NOMO-1 treated with DMSO at 0.1 percent for 48 hours (cell line): Measurements from ENCODE around the gene TRAPPC3.
"Not testable (repeated sequence)": the region's sequence is repeated elsewhere in the genome, so short reads cannot be mapped to it uniquely, and the experiment has no call there.

ENCODE experiments used
- DNase-seq: peaks from one replicate; lab custom pipeline; 2025; ENCODE audit not compliant: unreplicated experiment; lab: John Stamatoyannopoulos, UW

TRAPPC3 gene

GRCh38 chr1:36166938-36167905 is 17.9 kb upstream of the TRAPPC3 start:
- DNase-seq: no peak

DNA sequence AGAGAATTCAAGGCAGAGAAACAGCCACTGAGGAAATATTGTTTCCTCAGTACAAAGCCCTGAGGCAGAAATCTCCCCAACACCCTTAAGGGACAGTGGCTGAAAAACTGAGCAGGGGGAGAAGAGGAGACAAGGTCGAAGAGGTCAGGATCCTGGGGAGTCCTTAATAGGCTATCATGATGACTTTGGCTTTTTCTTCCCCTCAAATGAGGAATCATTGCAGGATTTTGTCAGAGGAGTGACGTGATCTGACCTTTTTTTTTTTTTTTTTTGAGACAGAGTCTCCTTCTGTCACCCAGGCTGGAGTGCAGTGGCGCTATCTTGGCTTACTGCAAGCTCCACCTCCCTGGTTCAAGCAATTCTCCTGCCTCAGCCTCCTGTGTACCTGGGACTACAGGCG is 16.9 kb upstream of the TRAPPC3 start:
- DNase-seq: no peak

GRCh38 chr1:36165145-36165544 is 15.9 kb upstream of the TRAPPC3 start:
- no peak for DNase-seq

- no peak for DNase-seq
Measured at GRCh38 chr1:36164361-36164760, 15.1 kb upstream of the TRAPPC3 start.

DNA sequence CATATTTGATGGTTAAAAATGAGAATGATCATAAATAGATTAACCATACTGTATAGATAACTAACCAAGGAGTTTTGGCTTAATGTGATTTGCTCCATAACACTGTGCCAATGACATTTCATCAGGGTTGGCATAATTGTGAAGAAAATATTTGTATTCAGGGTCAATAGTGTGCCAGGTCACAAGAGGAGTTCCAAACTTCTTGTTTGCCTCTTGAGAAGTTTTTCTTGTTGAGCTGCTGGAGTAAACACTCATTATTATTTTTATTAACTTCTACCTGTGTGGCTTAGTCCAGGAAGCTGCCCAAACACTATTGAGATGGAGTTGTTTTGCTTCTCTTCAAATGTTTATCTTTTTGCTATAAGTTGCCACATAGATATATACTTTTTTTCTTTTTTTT is 14.1 kb upstream of the TRAPPC3 start:
- DNase-seq: no peak

DNA sequence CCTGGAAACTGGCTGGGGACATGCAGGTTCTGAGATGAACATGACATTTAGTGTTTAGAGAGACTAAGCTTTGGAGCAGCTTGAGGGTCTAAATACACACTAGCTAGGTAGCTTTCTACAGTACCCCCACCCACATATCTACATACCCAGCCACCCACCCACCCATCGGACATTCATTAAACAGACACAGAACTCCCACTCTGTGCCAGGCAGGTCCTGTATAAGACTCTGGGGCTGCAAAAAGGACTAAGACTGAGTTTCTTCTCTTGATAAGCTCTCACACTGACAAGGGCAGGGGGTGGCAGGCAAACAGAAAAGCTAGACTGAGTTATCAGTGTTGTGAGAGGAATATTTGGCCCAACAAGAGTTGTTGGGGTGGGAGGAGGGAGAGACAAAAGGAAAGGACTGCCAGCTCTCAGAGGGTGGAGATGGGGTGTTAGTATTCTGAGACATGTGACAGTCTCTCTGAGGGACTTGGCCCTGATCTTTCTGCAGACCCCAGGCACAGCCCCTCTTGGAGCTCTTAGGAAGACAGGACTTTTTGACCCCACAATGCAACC is 13.5 kb upstream of the TRAPPC3 start:
- no peak for DNase-seq

DNA sequence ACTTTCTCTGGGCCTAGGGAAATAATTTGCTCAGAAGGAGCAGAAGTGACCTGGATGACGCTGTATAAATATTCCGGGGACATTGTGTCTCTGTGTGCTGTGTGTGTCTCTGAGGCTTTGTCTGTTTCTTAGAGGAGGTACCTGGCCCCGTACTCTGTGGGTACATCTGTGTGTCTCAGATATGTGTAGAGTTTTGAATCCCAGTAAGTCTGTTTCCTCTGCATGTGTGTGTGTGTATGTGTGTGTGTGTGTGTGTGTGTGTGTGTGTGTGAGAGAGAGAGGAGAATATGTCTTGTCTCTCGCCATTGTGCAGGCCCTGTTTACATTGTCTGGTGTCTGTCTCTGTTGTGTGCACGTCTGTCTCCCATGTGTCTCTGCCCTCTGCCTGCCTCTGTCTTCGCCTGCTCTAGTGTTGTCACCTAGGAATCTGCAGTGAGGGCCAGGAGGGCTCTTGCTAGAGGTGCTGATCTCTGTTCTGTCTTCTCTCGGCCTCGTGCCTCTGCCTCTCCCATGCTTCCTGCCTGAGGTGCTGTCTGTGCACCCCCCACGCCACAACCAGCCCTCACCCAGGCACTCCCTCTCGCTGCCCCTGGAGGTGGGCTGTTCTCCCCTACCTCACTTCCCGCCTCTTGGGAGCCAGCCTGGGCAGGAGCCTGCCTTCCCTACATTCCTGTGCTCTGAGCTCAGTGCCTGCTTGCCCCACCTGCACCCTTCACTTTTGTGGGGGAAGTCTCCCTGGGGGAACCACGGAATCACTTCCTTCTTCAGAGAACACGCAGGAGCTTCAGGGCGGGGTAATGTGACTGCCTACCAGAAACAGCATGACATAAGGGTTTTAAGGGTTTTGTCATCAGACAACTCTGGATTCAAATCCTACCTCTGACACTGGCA is 12.6 kb upstream of the TRAPPC3 start:
- peak; percentile 86 for DNase-seq

GRCh38 chr1:36160949-36161485 is 11.7 kb upstream of the TRAPPC3 start:
- DNase-seq: peak; percentile 62

DNA sequence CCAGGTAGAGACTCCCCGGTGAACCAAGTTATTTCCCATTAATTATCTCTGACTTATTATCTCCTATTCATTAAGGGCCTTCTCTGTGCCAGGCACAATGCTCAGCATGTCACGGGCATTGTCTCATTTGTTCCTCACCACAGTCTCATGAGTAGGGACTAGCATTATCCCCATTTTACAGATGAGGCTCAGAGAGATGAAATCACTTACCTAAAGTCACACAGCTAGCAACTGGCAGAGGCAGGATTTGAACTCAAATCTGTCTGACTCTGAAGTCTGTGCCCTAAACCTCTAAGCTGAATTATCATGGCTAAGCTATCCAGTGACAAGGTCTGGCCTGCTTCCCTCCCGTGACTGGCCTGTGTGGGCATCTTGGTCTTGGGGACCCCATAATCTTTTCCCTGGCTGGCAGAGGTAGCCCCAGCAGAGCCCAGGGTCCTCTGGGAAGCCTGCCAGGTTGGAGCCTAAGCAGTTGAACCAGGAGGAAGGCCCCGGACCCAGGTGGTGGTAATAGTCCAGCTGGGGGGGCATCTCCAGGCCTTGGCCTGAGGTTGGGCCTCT is 11.2 kb upstream of the TRAPPC3 start:
- no peak for DNase-seq

- no peak for DNase-seq
Measured at GRCh38 chr1:36159614-36160387, 10.5 kb upstream of the TRAPPC3 start.

DNA sequence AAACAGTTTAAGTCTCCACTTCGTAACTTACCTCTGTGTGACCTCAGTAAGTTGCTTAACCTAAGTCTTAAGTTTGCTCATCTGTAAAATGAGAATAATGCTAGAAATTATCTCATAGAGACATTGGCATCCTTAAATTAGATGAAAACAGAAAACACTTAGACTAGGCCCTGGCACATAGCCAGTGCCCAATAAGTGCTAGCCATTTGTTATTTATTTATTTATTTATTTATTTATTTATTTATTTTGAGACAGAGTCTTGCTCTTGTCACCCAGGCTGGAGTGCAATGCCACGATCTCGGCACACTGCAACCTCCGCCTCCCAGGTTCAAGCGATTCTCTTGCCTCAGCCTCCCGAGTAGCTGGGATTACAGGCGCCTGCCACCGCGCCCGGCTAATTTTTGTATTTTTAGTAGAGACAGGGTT is 9.6 kb upstream of the TRAPPC3 start:
- not testable (repeated sequence) for DNase-seq

- no peak for DNase-seq
Measured at GRCh38 chr1:36157973-36158826, 8.9 kb upstream of the TRAPPC3 start.

DNA sequence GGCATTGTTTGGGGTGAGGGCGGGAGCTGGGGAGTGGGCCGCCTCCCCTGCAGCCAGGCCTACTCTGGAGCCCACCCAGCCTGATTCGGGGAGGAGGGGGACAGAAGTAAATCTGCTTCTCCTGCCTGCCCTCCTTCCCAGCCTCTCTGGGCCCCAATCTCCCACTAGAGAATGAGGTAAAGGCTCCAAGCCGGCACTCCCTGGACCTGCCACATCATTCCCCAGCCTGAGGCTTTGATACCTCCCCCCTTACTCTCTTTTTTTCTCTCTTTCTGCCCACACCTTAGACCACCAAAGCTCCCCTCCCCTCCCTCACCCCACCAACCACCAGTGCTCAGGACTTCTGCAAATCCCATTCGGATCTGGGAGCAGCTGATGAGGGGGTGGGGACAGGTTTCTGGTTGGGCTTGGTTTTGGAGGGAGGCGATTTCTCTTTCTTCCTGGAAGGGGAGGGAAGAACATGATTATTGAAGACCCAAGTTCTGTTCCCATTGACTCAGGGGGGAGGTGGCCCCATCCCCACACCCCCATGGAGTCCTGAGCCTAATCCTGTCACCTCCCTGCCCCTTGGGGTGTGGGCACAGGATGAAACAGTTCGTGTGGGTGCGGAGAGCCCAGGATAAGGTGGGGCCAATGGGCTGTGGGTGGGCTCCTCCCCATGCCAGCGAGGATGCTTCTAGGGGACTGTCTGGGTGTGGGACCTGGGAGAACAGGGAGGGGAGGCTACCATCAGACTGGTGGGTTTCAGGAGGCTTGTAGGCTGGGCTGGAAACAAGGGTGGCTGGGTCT is 8.0 kb upstream of the TRAPPC3 start:
- DNase-seq: no peak

DNA sequence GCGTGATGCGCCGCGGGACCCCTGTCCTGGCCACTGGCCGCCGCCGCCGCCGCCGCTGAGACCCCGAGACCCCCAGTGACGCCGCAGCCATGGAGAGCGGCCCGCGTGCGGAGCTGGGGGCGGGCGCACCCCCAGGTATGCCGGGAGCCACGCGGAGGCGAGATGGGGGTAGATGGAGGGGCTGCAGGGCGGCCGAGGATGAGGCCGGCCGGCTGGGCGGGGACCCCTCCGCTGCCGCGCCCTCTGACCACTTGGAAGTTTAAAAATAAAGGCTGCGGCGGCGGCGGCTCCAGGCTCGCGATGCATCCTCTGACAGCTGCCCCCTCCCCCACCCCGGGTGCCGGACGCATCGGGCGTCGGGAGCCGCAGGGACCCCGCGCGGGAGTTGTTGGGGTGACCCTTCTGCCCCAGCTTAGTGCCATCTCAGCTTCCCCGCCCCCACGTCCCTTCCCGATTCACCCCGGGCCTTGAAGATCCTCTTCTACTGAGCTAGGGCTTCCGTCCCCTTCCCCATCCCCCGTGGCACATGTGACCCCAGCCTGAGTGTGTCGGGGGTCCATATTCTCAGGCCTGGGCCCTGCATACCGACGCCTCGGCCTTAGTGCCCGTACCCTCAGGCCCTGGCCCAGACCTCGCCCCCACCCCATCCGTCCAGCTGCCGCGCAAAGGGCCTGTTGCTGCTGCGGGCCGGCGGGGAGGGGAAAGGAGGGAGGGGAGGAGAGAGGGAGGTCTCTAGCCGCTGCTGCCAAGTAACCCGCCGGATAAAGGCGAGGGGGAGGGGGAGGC is 7.2 kb upstream of the TRAPPC3 start:
- DNase-seq: peak; percentile 31

GRCh38 chr1:36155408-36156328 is 6.4 kb upstream of the TRAPPC3 start, which contains the start of gene MAP7D1:
Gene MAP7D1 (plus strand): TSS chr1:36156160. CDS start chr1:36156418, 258 bp downstream.
- DNase-seq: peak; percentile 57

GRCh38 chr1:36154765-36155407 is 5.6 kb upstream of the TRAPPC3 start:
- no peak for DNase-seq
